Central memory CD8-positive, alpha-beta T cell (primary cell): ENCODE measurements around the gene AJM1.

Experiments
- ATAC-seq: fragments of 150-1000 bp; cut with Tn5 transposase; replicated peaks from 2 replicates; pipeline ENCODE4 v1.10.0; 2022; ENCODE audit warnings: mild to moderate bottlenecking, moderate FRiP score, moderate number of reproducible peaks; ENCODE audit not compliant: poor library complexity, severe bottlenecking; ENCODE audit errors: extremely low read depth
- DNase-seq, 2 donors: peaks; one replicate each; pipeline ENCODE4 v3.0.0; 2021; ENCODE audit warnings: low spot score in 2 of 2
- H3K27ac Mint-ChIP-seq: one replicate; pipeline ENCODE4 v1.8.0; 2022; ENCODE audit warnings: low read depth, mild to moderate bottlenecking, moderate library complexity, mixed read lengths
- H3K27me3 Mint-ChIP-seq: one replicate; pipeline ENCODE4 v1.8.0; 2022; ENCODE audit warnings: mixed read lengths
- H3K36me3 Mint-ChIP-seq: one replicate; pipeline ENCODE4 v1.8.0; 2022; ENCODE audit warnings: mild to moderate bottlenecking, moderate library complexity, mixed read lengths; ENCODE audit not compliant: insufficient read depth
- H3K4me1 Mint-ChIP-seq: one replicate; pipeline ENCODE4 v1.8.0; 2022; ENCODE audit warnings: mixed read lengths
- H3K4me3 Mint-ChIP-seq: one replicate; pipeline ENCODE4 v1.8.0; 2022; ENCODE audit warnings: mild to moderate bottlenecking, moderate library complexity, mixed read lengths
- H3K9me3 Mint-ChIP-seq: one replicate; pipeline ENCODE4 v1.8.0; 2022; ENCODE audit warnings: mixed read lengths

The AJM1 gene

DNA sequence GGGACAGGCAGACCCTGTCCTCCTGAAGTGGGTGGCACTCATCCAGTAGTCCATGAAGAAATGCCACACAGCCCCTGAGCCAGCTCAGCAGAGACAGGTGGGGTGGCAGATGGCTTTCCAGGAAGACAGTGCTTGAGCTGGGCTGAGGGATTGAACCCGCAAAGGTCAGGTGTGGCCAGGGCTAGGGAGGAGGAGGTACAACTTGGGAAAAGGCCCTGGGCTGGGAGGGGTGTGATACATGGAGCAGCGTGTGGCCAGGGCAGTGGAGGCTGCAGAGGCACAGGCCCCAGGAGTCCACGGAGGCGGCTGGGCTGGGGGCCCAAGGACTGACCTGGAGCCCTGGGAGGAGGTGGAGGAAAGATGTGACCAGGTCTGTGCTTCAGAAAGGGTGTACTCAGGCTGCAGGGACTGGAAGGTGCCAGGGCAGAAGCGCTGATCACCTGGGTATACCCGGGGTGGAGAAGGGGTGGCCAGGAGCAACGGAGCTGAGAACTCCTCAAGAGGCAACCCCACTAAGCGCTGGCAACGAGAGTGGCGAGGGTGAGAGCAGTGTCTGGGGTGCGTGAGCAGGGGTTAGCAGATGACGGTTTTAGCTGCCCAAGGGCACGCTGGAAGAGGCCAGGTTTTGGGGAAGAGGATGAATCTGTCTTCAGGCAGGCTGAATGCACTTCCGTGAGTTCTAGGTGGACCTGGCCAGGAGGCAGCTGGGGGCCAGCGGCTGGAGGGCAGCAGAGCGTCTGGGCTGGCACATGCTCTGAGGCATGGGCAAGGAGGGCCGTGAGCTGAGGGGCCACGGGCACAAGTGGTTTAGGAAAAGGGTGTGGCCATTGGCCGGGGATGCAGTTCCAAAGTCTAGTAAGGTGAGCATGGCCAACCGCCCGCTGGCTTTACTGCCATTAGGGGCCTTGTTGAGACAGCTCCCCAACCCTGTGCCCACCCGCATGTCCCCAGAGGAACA, 38.4 kb upstream of the AJM1 start:
- Mint-ChIP-seq H3K4me1 (peaks cover 34% of the 10 kb centered on the region), H3K9me3 (no peaks in the 10 kb centered on the region), H3K36me3 (peaks cover 18% of the 10 kb centered on the region), H3K4me3 (no peak overlapping the region), H3K27ac (no peak overlapping the region), H3K27me3 (no peaks in the 10 kb centered on the region)
- ATAC-seq, result no peak
- DNase-seq, result no peak

DNA sequence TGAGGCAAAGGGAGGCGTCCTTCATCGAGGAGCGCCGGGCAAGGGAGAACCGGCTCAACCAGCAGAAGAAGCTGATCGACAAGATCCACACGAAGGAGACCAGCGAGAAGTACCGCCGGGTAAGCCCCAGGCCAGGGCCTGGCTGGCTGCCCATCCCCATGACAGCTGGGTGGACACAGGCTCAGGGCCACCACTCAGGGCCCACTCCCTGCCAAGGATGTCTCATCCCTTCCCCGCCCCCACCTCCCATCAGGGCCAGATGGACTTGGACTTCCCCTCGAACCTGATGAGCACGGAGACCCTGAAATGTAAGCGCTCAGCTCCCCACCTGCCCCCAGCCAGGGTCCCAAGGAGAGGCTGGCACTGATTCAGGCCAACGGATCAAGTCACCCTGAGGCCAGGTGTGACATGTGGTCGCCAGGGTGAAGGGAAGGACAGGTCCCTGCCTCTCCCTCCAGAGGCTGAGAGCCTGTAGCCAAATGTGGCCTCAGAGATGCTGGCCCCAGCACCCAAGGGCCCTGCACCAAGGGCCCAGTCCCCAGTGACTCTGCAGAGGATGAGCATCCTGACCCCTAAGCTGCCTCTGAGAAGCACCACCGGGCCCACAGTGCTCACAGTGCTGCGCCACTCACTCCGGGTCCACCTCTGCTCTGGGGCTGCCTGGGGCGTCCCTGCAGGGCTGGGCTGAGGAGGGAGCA, 37.6 kb upstream of the AJM1 start:
- Mint-ChIP-seq H3K4me3 (no peak overlapping the region), H3K4me1 (peaks cover 39% of the 10 kb centered on the region), H3K36me3 (peaks cover 21% of the 10 kb centered on the region), H3K27me3 (no peaks in the 10 kb centered on the region), H3K9me3 (no peaks in the 10 kb centered on the region), H3K27ac (no peak overlapping the region)
- ATAC-seq (no peak), DNase-seq (no peak)

GRCh38 chr9:136805207-136805740, 37.0 kb upstream of the AJM1 start:
- Mint-ChIP-seq H3K27ac (no peak overlapping the region), H3K9me3 (no peaks in the 10 kb centered on the region), H3K27me3 (no peaks in the 10 kb centered on the region), H3K36me3 (peaks cover 21% of the 10 kb centered on the region), H3K4me3 (peak overlapping the region; percentile 41), H3K4me1 (peaks cover 40% of the 10 kb centered on the region)
- no peak for DNase-seq
- no peak for ATAC-seq

GRCh38 chr9:136806067-136806466, 36.2 kb upstream of the AJM1 start:
- ATAC-seq (no peak), DNase-seq (no peak)
- Mint-ChIP-seq H3K4me1 (peaks cover 33% of the 10 kb centered on the region), H3K4me3 (peak overlapping the region; percentile 86), H3K9me3 (no peaks in the 10 kb centered on the region), H3K27me3 (no peaks in the 10 kb centered on the region), H3K27ac (no peak overlapping the region), H3K36me3 (peaks cover 21% of the 10 kb centered on the region)

GRCh38 chr9:136806631-136807201, 35.6 kb upstream of the AJM1 start:
- ATAC-seq (no peak), DNase-seq (no peak)
- peak overlapping the region; percentile 88 for H3K27ac Mint-ChIP-seq
- H3K4me3 Mint-ChIP-seq, result peak overlapping the region; percentile 86
- peaks cover 30% of the 10 kb centered on the region for H3K4me1 Mint-ChIP-seq
- peaks cover 21% of the 10 kb centered on the region for H3K36me3 Mint-ChIP-seq
- H3K27me3 Mint-ChIP-seq, result no peaks in the 10 kb centered on the region
- H3K9me3 Mint-ChIP-seq, result no peaks in the 10 kb centered on the region

- peaks cover 30% of the 10 kb centered on the region for H3K4me1 Mint-ChIP-seq
- peaks cover 21% of the 10 kb centered on the region for H3K36me3 Mint-ChIP-seq
- H3K27ac Mint-ChIP-seq, result peak within 1 kb of the TSS; percentile 88
- ATAC-seq (peak; percentile 89), DNase-seq (peak; percentile 72 to 76)
- H3K9me3 Mint-ChIP-seq, result no peaks in the 10 kb centered on the region
- no peaks in the 10 kb centered on the region for H3K27me3 Mint-ChIP-seq
- peak within 1 kb of the TSS; percentile 86 for H3K4me3 Mint-ChIP-seq
Measured at GRCh38 chr9:136807281-136808074, 34.8 kb upstream of the AJM1 start, which contains the start of gene RABL6. Gene RABL6 (plus strand): TSS chr9:136807948. CDS start chr9:136808197, 249 bp downstream.

- peak; percentile 21 to 33 for DNase-seq
- peak overlapping the region; percentile 86 for H3K4me3 Mint-ChIP-seq
- peaks cover 24% of the 10 kb centered on the region for H3K36me3 Mint-ChIP-seq
- no peaks in the 10 kb centered on the region for H3K27me3 Mint-ChIP-seq
- H3K27ac Mint-ChIP-seq, result peak overlapping the region; percentile 73
- H3K9me3 Mint-ChIP-seq, result no peaks in the 10 kb centered on the region
- ATAC-seq, result peak; percentile 34
- H3K4me1 Mint-ChIP-seq, result peaks cover 37% of the 10 kb centered on the region
Measured at GRCh38 chr9:136808075-136808805, 34.0 kb upstream of the AJM1 start.

DNA sequence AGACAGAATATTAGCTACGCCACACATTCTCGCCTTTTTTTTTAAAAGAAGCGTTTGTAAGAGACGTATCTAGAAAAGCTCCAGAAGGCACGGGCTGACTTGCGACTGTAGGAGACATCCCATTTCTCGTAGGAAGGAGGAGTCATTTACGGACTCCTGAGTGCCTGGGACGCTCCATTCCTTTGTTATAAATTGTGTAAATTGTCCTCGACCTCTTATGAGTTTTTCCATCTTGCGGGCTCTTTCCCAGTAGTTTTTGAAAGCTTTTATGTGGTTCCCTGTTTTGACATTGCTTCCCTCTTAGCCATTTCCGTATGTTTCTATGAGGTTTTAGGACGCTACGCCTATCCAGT, 33.5 kb upstream of the AJM1 start:
- no peaks in the 10 kb centered on the region for H3K9me3 Mint-ChIP-seq
- ATAC-seq (no peak), DNase-seq (no peak)
- peak overlapping the region; percentile 86 for H3K4me3 Mint-ChIP-seq
- no peaks in the 10 kb centered on the region for H3K27me3 Mint-ChIP-seq
- peaks cover 26% of the 10 kb centered on the region for H3K36me3 Mint-ChIP-seq
- peaks cover 43% of the 10 kb centered on the region for H3K4me1 Mint-ChIP-seq
- H3K27ac Mint-ChIP-seq, result peak overlapping the region; percentile 73

- H3K4me3 Mint-ChIP-seq, result no peak overlapping the region
- no peaks in the 10 kb centered on the region for H3K9me3 Mint-ChIP-seq
- ATAC-seq, result no peak
- H3K4me1 Mint-ChIP-seq, result peaks cover 44% of the 10 kb centered on the region
- no peak for DNase-seq
- H3K36me3 Mint-ChIP-seq, result peaks cover 9% of the 10 kb centered on the region
- no peak overlapping the region for H3K27ac Mint-ChIP-seq
- H3K27me3 Mint-ChIP-seq, result no peaks in the 10 kb centered on the region
Measured at GRCh38 chr9:136814725-136815421, 27.4 kb upstream of the AJM1 start.

DNA sequence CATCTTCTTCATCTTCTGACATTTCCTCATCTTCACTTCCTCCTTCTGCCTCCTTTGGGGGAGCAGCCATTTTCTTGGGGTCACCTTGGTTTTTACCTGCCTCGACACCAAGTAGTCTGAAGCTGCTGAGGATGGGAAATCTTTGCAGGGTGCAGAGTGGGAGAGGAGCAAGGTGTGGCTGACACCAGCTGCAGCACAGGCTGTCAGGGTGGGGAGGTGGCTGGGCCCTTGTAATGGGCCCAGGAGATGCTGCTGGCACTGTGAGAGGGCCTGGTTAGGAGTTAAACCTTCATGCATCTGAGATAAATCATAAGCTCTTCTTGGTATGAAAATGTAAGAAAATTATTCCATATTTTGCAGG, 26.9 kb upstream of the AJM1 start:
- Mint-ChIP-seq H3K4me3 (no peak overlapping the region), H3K27me3 (no peaks in the 10 kb centered on the region), H3K36me3 (peaks cover 7% of the 10 kb centered on the region), H3K4me1 (peaks cover 40% of the 10 kb centered on the region), H3K9me3 (no peaks in the 10 kb centered on the region), H3K27ac (no peak overlapping the region)
- DNase-seq, result no peak
- no peak for ATAC-seq
